Right lobe of liver (tissue), 6 donors: ENCODE results near the gene TNFRSF1B. TPM values are rescaled to one million over a fixed set of nuclear protein-coding genes. Genes with fewer than 3 reads are reported as not detected.
A peak's percentile ranks its signal among the peaks of the same experiment; 100 is the strongest.

Experiments used
- ATAC-seq, 4 donors: fragments of 200-7000 bp; cut with Tn5 transposase; one replicate each; pipeline ENCODE4 v1.9.1; 2020; ENCODE audit warnings: mild to moderate bottlenecking in 4 of 4, moderate library complexity in 4 of 4
- DNase-seq, 3 donors: peaks; one replicate each; pipeline ENCODE4 v3.0.0-alpha.2; 2020
- H3K27ac ChIP-seq, 3 donors: fragments of 200-600 bp; one replicate each; pipeline ENCODE4 v1.8.0; 2022
- H3K27me3 ChIP-seq, 2 donors: fragments of 200-600 bp; one replicate each; pipeline ENCODE4 v1.8.0; 2022
- H3K36me3 ChIP-seq, 4 donors: fragments of 200-600 bp; sonication (generic) in 1 of 4; one replicate each; pipeline versions ENCODE4 v1.5.1 to v1.8.0; 2017 to 2022; ENCODE audit warnings: control low read depth in 1 of 4
- H3K4me1 ChIP-seq, 4 donors: fragments of 200-600 bp; sonication (generic) in 1 of 4; one replicate each; pipeline versions ENCODE4 v1.5.1 to v1.8.0; 2017 to 2022; ENCODE audit warnings: control low read depth in 1 of 4
- H3K4me3 ChIP-seq, 3 donors: fragments of 200-600 bp; one replicate each; pipeline ENCODE4 v1.8.0; 2022
- H3K9me3 ChIP-seq, 4 donors: fragments of 200-600 bp; sonication (generic) in 1 of 4; one replicate each; pipeline versions ENCODE4 v1.5.1 to v1.8.0; 2017 to 2022; ENCODE audit warnings: control low read depth in 1 of 4
- CTCF ChIP-seq, 4 donors: fragments of 200-600 bp in 3 of 4; fragments of 450-650 bp in 1 of 4; IDR thresholded peaks; one replicate each; pipeline versions ENCODE4 v1.5.1 to v1.8.0; 2016 to 2022; ENCODE audit warnings: antibody characterized with exemption in 4 of 4, mild to moderate bottlenecking in 2 of 4
- POLR2A ChIP-seq: fragments of 450-650 bp; IDR thresholded peaks from one replicate; pipeline ENCODE4 v1.6.1; 2017; ENCODE audit warnings: antibody characterized with exemption, mild to moderate bottlenecking
- WGBS: methylation state at CpG from one replicate; pipeline ENCODE4 v1.1.6; 2018; ENCODE audit warnings: low coverage, low lambda C conversion rate; ENCODE audit not compliant: insufficient coverage; ENCODE audit errors: missing lambda C conversion rate; 5-methylcytosine and 5-hydroxymethylcytosine counted together
- intact Hi-C, 2 donors: fragments of 100-400 bp; cut with DNase I; formaldehyde crosslinking; loops; one replicate each; pipeline versions ENCODE4 v1.11.2 to v1.14.1; 2022
- total RNA-seq, 6 experiments: library from RNA; depleted of rRNA in 2 of 6; stranded (reverse); fragments of >200 nt in 2 of 6; fragmentation: NEBNext Ultra II Directional in 3 of 6; extraction: Animal tissue kit (Norgen Biotek cat#: 25700) in 3 of 6; gene quantifications; one replicate each; pipeline versions ENCODE4 v1.1.0 to v1.2.4, GENCODE V29; 2016 to 2023
- donor health status: DM: no; HTN: yes; CAD: no.
- donor health status: DM: no; HTN: no; CAD: no.
- donor health status: DM: no; HTN: no; CAD: no.
- donor health status: DM: no; HTN: yes; CAD: no.
- donor health status: DM: no; HTN: yes; CAD: no.

TNFRSF1B gene
- total RNA-seq, 6 experiments from 2014 or later = 12.9 to 56.9 (median 26.5) TPM

- DNase-seq (no peak), ATAC-seq (no peak)
- no peaks in the 10 kb centered on the region for H3K9me3 ChIP-seq
- peak overlapping the region; percentile 84 to 93 (median 92) for H3K27ac ChIP-seq
- no peak for TF ChIP-seq POLR2A
- TF ChIP-seq CTCF (IDR thresholded peaks at IDR 0.05) = no peak
- intact Hi-C loops = no loop called here
- no peak overlapping the region for H3K4me3 ChIP-seq
- H3K4me1 ChIP-seq = peaks cover 0 to 63% (median 30%) of the 10 kb centered on the region in 4 donors
- 77% methylated on average over 5 of the region's 6 CpGs for WGBS
- no peaks in the 10 kb centered on the region for H3K36me3 ChIP-seq
- H3K27me3 ChIP-seq = no peaks in the 10 kb centered on the region
These were observed 9.7 kb downstream of the TNFRSF1B start for GRCh38 chr1:12176298-12177118.

- no peak overlapping the region for H3K4me3 ChIP-seq
- intact Hi-C loops = no loop called here
- 34% methylated on average over 8 of the region's 24 CpGs for WGBS
These were observed 10.6 kb downstream of the TNFRSF1B start for GRCh38 chr1:12177156-12177998.

GRCh38 chr1:12177999-12178441 is 11.2 kb downstream of the TNFRSF1B start:
- no peaks in the 10 kb centered on the region for H3K27me3 ChIP-seq
- peak overlapping the region; percentile 84 to 93 (median 92) for H3K27ac ChIP-seq
- WGBS = 2% methylated on average over 9 of the region's 14 CpGs
- ATAC-seq (peak; percentile 34 to 42 (median 37)), DNase-seq (peak; percentile 81 to 83 (median 81))
- H3K4me1 ChIP-seq = peaks cover 0 to 60% (median 25%) of the 10 kb centered on the region in 4 donors
- intact Hi-C loops = no loop called here
- H3K36me3 ChIP-seq = no peaks in the 10 kb centered on the region
- TF ChIP-seq POLR2A (peak; percentile 59), CTCF (IDR thresholded peaks at IDR 0.05) (no peak)
- no peak overlapping the region for H3K4me3 ChIP-seq
- H3K9me3 ChIP-seq = no peaks in the 10 kb centered on the region

More at GRCh38 chr1:12177156-12177998, 10.6 kb downstream of the TNFRSF1B start:
- DNase-seq (no peak), ATAC-seq (no peak)
- Histone ChIP-seq H3K4me1 (peaks cover 0 to 63% (median 27%) of the 10 kb centered on the region in 4 donors), H3K36me3 (no peaks in the 10 kb centered on the region), H3K9me3 (no peaks in the 10 kb centered on the region), H3K27ac (peak overlapping the region; percentile 84 to 93 (median 92)), H3K27me3 (no peaks in the 10 kb centered on the region)
- TF ChIP-seq CTCF (IDR thresholded peaks at IDR 0.05) = no peak
- no peak for TF ChIP-seq POLR2A

GRCh38 chr1:12178511-12178910 is 11.7 kb downstream of the TNFRSF1B start:
- Histone ChIP-seq H3K4me3 (no peak overlapping the region), H3K4me1 (peaks cover 0 to 55% (median 25%) of the 10 kb centered on the region in 4 donors), H3K27me3 (no peaks in the 10 kb centered on the region), H3K9me3 (no peaks in the 10 kb centered on the region), H3K27ac (peak overlapping the region; percentile 84 to 93 (median 92)), H3K36me3 (no peaks in the 10 kb centered on the region)
- ATAC-seq (no peak), DNase-seq (no peak)
- TF ChIP-seq POLR2A = no peak
- TF ChIP-seq CTCF (IDR thresholded peaks at IDR 0.05) = no peak
- intact Hi-C loops = no loop called here
- 38% methylated on average over 10 of the region's 11 CpGs for WGBS
